Hepatocyte (in vitro differentiated cells): ENCODE results near the gene ANO6.

ENCODE experiments used
- CTCF ChIP-seq: fragments of 200-600 bp; sonication (generic); IDR thresholded peaks from 2 replicates; pipeline ENCODE4 v1.5.1; 2016; ENCODE audit warnings: antibody characterized with exemption, mild to moderate bottlenecking; ENCODE audit not compliant: poor library complexity
- EZH2phosphoT487 ChIP-seq: fragments of 200-600 bp; sonication (generic); IDR thresholded peaks from one replicate; pipeline ENCODE4 v1.6.1; 2018; ENCODE audit warnings: antibody characterized with exemption, mild to moderate bottlenecking, low read depth, moderate library complexity; ENCODE audit not compliant: unreplicated experiment, severe bottlenecking

DNA sequence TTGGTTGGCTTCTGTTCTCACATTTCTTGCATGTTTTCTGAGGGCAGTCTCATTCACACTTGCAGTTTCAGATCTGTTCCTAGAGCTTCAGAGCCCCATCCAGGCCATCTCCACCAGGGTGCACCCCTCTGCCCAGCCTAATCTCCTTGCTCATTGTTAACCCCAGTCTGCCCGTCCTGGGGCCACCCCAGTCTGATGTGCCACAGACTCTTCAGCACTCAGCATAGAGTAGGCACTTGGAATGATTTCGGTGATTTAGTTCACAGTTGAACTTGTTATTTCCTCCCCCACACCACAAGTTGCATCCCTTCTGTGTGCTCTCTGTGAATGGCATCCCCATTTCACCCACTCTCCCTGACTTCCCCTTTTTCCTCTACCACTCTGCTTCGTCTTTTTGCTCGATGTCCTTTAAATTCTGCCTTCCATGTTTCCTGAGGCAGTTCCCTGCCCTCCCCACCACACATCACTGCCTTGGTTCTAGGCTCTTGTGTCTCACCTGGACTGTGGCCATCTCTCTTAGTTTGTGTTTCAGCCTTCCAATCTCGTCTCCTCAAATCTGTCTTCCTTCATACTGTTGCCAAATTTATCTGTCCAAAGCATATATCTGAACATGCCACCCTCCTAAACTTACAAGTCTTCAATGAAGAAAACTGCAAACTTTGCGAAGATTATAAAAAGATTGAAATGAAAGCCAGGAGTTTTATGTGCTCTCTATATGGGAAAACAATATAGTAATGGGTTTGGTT, 41.5 kb downstream of the ANO6 start:
- no peak for TF ChIP-seq CTCF
- TF ChIP-seq EZH2phosphoT487: no peak
